Dedifferentiated amniotic fluid mesenchymal stem cell (primary cell): ENCODE results near the gene NRXN3.

Source experiments
- DNase-seq: peaks from one replicate; pipeline ENCODE4 v3.0.0-alpha.2; 2016; ENCODE audit errors: extremely low spot score

Gene NRXN3

GRCh38 chr14:79528828-79529416, 1358.7 kb downstream of the NRXN3 start:
- DNase-seq = no peak

GRCh38 chr14:79530555-79530954, 1360.4 kb downstream of the NRXN3 start:
- DNase-seq = no peak

GRCh38 chr14:79534703-79535353, 1364.7 kb downstream of the NRXN3 start:
- no peak for DNase-seq

GRCh38 chr14:79540394-79540793, 1370.2 kb downstream of the NRXN3 start:
- DNase-seq = no peak

- no peak for DNase-seq
Measured at GRCh38 chr14:79542121-79542520, 1371.9 kb downstream of the NRXN3 start.

DNA sequence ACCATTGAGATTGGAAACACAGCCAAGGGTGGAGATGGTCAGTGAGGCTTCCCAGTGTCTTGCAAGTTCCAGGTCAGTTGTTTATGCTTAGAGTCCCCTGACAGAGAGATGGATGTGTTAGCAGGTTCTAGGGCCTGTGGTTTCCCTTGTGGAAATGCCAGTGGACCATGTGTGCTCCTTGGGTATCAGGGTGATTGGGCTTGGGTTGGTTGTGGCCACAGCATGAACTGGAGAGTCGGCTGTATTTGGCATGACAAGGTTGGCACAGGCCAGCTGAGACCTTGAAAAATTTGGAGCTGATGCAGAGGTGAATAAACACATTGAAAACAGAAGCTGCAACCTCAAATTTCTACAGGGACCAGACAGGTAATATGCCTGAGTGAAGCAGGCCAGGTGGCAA, 1373.2 kb downstream of the NRXN3 start:
- DNase-seq = no peak

DNA sequence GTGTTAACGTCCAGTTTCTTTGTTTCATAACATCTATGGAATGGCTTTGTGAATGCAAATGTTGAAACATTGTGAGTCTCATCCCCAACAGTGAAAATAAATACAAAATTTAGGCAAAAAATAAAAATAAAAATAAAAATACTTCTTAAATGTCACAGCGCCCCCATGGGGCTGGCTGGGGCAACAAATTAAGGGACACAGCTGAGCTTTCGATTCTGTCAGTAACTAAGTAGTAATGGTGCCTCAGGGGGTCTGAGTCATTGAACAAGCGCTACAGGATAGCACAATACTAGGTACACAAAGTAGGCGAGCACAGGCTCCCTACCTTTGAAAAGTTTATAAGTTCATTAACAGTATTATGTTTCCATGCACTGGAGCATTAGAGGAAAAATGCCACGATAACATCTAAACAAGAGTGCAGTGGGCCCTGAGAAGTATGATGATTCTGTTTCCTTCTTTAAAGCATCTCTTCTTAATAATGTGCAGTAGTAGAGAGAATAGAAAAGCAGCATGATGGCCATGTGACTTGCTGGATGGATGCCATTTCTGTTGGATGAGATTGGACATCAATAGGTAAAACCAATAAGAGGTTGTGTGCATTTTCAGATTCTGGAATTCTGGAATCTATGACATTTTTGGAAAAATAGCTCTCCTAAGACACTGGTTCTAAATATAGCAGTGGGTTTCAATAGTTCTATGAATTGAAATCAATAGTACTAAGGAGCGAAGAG, 1374.0 kb downstream of the NRXN3 start:
- no peak for DNase-seq

DNA sequence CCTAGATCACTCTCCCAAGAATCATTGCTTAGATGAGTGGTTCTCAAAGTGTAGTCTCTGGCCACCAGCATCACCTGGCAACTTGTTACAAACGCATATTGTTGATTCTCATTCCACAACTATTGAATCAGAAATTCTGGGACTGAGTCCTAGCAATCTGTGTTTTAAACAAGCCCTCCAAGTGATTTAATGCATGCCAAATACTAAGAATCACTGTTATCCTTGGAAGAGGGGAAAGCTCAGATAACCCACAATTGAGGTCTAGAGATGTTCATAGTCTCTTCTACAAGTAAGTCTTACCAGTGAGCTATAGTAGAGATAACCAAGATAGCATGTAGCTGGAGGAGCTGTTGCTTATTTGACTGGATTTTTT, 1374.5 kb downstream of the NRXN3 start:
- peak; percentile 15 for DNase-seq

DNA sequence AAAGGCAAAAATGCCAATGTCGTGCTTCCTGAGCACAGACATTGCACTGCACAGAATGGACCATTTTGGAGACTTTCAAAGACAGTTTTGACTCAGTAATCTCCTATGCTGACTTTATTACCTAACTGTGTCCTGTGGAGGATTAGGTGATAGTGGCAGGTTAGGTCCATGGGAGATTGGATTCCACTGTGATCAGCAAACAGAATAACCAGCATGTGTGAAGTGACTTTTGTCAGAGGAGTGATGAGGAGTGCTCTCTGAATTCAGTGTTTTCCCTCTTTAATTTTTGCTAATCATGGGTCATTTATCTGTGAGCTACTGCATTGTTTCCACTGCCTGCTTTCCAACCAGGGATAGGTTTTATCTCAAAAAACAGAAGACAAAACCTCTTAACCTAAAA, 1378.7 kb downstream of the NRXN3 start:
- DNase-seq = no peak

DNA sequence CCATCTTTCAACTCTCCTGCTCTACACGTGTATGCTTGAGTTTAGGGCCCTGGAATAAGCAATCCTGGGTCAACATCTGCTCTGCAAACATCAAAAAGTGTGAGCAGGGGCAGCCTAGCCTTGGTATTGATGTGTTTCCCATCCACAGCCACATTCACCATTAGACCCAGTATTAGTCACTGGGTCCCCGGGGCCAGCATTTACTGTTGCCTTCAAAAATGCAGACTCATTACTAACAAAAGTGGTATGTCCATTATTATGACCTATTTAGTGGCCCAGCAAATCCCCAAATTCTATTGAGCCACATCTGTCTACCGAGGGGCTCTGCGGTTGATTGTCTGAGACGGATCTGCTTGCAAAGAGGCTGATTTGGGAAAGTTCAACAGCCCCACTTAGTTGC, 1379.3 kb downstream of the NRXN3 start:
- no peak for DNase-seq

DNA sequence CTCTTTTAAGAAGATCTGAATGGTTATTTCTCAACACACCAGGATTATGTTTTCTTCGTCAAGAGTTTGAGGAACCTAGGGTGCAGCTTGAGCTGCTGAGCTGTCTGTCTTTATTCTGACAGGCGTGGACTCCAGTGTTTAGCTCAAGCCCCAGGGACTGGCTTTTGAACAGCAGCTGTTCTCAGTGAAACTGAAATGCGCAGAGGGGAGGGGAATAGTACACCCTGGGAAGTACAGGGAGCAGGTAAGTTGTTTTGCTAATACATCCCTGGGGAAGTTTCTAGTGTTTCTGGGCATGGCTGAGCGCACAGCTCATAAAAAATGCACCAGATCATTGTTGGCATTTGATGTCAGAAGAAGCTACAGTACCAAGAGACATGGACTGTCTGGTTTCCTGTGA, 1381.3 kb downstream of the NRXN3 start:
- no peak for DNase-seq

- no peak for DNase-seq
Measured at GRCh38 chr14:79552778-79553177, 1382.6 kb downstream of the NRXN3 start.

DNA sequence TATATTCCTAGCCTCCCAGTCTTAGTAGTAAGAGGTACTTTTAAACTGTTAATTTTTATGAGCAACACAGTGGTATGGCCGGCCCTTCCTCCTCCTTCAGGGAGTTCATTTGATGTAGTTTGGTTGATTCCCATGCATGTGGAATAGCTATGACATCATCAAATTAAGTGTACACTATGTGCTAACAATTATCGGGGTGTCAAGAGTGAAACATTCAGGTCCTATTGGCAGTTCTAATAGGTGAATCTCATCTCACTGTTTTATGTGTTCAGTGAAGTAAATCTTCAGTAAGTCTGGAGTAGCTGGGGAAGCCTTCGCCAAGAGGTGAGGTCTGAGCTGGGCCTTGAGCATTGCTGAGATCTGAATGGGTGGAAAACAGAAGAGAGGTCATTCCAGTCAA, 1384.6 kb downstream of the NRXN3 start:
- DNase-seq = no peak

- DNase-seq = no peak
Measured at GRCh38 chr14:79555429-79555828, 1385.3 kb downstream of the NRXN3 start.

- DNase-seq = no peak
Measured at GRCh38 chr14:79557309-79557708, 1387.1 kb downstream of the NRXN3 start.

DNA sequence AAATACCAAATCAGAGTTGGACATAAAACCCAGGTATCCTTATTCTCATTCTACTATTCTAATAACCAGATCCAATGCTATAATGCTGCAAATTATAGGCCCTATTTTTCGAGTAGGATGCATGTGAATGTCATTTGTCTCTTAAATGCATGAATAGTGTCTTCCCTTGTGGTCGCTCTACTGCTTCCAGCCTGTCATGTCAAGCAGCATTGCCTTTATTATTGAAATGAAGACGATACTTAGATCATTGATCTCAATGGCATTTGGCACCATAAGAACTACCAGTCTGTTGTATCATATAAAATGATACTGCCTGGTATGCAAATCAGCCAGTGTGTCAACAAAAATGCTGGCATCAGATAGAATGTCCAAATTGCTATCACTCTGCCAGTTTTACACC, 1392.0 kb downstream of the NRXN3 start:
- no peak for DNase-seq

DNA sequence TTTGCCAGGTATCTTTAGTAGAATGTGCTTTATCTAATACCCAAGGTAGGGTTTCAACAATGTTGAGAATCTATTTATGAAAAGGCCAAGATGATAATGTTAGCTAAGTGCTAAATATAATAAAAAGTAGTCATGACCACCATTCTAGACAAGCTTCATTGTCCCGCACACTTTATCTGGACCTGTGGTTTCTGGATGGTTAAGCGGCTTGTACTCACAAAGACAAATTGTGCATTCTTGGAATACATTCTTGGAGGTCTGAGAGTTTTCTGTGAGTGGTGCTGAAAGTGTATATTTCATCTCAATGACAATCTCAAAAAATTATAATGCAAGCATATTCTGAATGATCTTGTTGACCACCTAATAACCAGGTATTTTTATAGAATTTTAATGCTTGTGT, 1394.2 kb downstream of the NRXN3 start:
- DNase-seq = no peak

- no peak for DNase-seq
Measured at GRCh38 chr14:79567306-79567705, 1397.1 kb downstream of the NRXN3 start.

DNA sequence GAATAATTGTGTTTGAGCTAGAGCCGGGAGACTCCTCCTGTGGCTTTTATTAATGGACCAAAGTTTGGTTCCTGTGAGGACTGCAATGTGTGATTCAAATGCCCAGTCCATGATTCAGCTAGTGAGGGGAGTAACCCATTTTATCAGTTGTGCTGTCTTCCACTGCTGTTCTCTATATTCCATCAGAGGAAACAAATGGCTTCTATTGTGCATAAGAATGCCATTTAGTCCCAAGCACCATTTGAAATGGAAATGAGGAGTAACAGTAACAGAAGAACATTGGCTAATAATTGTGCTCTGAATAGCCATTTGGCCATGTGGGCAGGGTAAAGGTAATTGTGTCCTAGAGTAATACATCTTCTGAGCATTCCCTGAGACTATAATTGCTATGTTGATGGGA, 1398.4 kb downstream of the NRXN3 start:
- DNase-seq = no peak

DNA sequence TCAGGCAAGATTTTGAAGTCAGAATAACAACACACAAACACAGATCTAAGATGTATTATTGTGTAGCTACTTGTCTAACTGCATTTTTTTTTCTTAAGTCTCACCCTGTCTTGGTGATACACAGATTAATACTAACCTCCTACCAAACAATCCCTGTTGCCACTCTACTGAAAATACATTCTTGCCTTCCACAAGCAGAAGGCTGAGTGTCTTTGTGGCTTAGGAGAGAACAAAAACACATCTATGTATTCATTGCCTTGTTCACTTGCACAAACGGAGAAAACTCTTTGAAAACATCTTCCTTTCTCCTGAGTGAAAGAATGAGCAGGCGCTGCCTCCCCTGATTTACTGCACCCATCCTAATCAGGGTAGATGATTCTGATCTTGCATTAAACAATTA, 1398.9 kb downstream of the NRXN3 start:
- DNase-seq = no peak

- DNase-seq = no peak
Measured at GRCh38 chr14:79570648-79571047, 1400.5 kb downstream of the NRXN3 start.

- DNase-seq = no peak
Measured at GRCh38 chr14:79571366-79571765, 1401.2 kb downstream of the NRXN3 start.

DNA sequence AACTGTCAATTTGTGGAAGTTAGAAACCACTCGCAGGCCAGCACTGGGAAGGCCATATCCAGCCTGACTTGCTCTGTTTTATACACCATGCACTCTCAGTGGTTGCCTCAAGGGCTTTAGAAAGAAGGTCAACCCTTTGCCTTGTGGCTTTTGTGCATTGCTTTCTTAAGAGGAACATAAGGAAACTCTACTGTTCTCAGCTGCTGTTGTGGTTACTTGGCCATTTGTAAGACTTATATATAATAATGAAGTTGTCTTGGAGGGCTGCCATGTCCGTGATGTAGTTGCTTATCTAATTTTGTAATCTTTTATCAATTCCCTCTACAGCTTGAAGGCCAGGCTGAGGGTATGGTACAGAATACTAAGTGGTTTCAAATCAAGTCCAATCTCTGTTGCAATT, 1403.3 kb downstream of the NRXN3 start:
- DNase-seq = no peak
